GM15510 (cell line): ENCODE results near the gene MTX3.

Experiments used
- POLR2A ChIP-seq: IDR thresholded peaks from 3 replicates; pipeline ENCODE4 v1.6.1; 2011; ENCODE audit warnings: borderline replicate concordance; ENCODE audit not compliant: insufficient read length; ENCODE audit errors: extremely low read depth

Gene MTX3

DNA sequence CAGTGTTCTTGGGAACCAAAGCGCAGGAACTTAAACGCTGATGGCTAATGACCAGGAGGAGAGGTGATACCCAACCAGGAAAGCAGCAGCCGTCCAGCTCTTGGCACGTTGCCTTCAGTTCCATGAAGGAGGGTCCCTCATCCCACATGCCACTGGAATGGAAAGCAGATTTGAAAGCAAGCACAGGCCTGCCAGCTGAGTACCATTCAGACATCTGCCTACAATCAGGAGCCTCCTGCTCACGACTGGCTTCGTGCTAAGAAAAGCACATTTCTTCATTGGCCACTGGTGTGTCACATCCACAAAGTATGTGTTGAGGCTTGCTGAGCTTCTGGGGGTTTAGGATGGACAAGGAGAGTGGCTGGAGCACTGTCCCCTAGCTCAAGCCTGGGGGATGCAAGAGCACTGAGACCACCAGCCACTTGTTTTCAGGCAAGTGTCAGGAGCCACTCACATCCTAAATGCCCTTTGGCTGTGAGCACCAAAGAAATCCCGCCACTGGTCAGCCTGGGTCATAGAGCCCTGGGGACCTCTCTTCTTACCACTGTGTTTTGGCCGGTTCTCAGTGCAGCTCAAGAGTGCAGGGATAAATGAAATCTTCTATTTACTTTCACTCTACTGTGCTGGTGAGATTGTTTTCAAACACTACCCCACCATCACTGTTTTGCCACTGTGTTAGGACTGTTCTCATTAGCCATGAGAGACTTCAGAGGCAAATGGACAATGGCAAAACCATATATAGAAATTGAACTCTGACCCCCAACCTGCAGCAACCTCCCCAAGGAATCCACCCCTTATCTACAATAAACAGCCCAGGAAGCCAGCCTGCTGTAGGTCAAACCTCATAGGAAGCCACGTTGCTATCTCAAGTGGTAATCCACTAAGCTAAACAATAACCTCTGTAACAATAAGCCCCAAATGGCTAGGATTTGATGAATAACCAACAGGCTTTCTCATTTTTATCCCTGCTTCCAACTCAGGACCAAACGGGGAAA is 58.3 kb downstream of the MTX3 start:
- TF ChIP-seq POLR2A: no peak

DNA sequence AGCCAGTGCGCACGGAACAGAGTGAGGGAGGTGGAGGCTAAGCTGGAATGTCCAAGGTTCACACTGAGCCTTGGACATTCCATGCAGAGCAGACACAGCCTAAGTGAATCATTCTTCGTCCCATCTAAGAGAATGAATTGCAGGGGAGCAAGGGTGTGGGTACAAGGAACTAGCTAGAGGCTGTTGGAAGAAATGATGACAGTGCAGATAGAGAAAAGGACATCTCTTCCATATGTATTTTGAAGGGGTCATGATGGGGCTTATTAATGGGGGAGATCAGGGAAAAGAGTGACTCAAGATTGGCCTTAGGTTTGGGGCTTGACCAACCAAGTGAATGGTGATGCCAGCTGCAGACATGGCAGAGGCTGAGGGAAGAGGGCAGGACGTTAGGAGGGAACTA is 59.2 kb downstream of the MTX3 start:
- no peak for TF ChIP-seq POLR2A

DNA sequence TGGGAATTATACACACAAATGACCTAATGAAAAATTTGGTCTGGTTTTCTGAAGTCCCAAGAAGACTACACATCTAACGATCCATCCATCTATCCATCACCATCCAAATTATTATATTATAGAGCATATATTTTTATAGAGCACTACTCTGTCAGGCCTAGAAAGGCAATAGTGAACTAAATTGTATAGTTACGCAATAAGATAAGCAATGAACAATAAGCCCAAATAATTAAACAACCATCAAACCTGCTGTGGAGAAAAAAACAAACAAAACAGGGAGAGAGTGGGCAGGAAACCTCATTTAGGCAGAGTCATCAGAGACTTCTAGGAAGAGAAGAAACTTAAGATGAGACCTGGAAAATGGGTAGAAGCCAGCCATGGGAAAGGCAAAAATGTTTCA is 59.7 kb downstream of the MTX3 start:
- TF ChIP-seq POLR2A: no peak

DNA sequence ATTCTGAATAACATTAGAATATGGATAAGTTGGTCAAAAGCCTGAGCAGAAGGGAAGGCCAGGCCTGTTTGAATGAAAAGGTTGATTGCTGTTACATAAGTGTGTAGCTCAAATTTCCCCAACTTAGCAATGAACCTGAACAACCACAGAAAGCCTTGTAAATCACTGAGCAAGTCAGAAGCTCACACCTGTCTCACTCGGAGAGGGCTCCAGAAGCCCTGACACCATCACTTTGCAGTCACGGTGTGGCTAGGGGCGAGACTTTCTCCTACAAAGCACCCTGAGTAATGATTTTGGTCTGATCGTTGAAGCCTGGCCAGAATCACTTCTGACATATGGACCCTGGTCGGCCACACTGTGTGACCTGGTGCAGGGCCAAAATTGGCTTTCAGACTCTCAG is 62.0 kb downstream of the MTX3 start:
- no peak for TF ChIP-seq POLR2A
